Liver (tissue), 9 donors: ENCODE measurements around the gene PPP3CA. TPM values are rescaled to one million over a fixed set of nuclear protein-coding genes. Genes with fewer than 3 reads are reported as not detected.

Source experiments
- DNase-seq: peaks from one replicate; pipeline ENCODE4 v3.0.0-alpha.2; 2017; ENCODE audit warnings: low spot score
- H3K27ac ChIP-seq, 2 donors: one replicate each; pipeline ENCODE4 v1.7.0; 2013; ENCODE audit warnings: inconsistent platforms in 2 of 2, low read length in 2 of 2, control low read depth in 1 of 2, low read depth in 1 of 2, mild to moderate bottlenecking in 1 of 2
- H3K27me3 ChIP-seq, 4 donors: one replicate each; pipeline versions ENCODE4 v1.6.1 to v1.7.0; 2013; ENCODE audit warnings: low read length in 3 of 4, inconsistent platforms in 1 of 4, mild to moderate bottlenecking in 1 of 4, moderate library complexity in 1 of 4; ENCODE audit not compliant: control insufficient read depth in 4 of 4, insufficient read depth in 4 of 4
- H3K36me3 ChIP-seq, 4 donors: one replicate each; pipeline versions ENCODE4 v1.6.1 to v1.7.0; 2013; ENCODE audit warnings: low read length in 3 of 4, mild to moderate bottlenecking in 3 of 4, low read depth in 1 of 4, moderate library complexity in 1 of 4; ENCODE audit not compliant: control insufficient read depth in 4 of 4, insufficient read depth in 3 of 4
- H3K4me1 ChIP-seq, 4 donors: one replicate each; pipeline versions ENCODE4 v1.6.1 to v1.7.0; 2013; ENCODE audit warnings: low read length in 3 of 4, mild to moderate bottlenecking in 3 of 4, moderate library complexity in 1 of 4; ENCODE audit not compliant: control insufficient read depth in 4 of 4, insufficient read depth in 4 of 4
- H3K4me3 ChIP-seq, 3 donors: one replicate each; pipeline versions ENCODE4 v1.6.1 to v1.7.0; 2013; ENCODE audit warnings: low read length in 3 of 3, control low read depth in 1 of 3, low read depth in 1 of 3, mild to moderate bottlenecking in 1 of 3
- H3K9ac ChIP-seq, 2 donors: one replicate each; pipeline ENCODE4 v1.7.0; 2013; ENCODE audit warnings: low read length in 2 of 2, mild to moderate bottlenecking in 2 of 2, moderate library complexity in 2 of 2, control low read depth in 1 of 2, low read depth in 1 of 2
- H3K9me3 ChIP-seq, 4 donors: one replicate each; pipeline versions ENCODE4 v1.6.1 to v1.7.0; 2013; ENCODE audit warnings: low read length in 3 of 4; ENCODE audit not compliant: control insufficient read depth in 4 of 4
- EGR1 ChIP-seq, 2 donors: IDR thresholded peaks; 2 replicates each; pipeline ENCODE4 v1.6.1; 2016 to 2018; ENCODE audit warnings: antibody characterized with exemption in 2 of 2, low read depth in 2 of 2
- FOXA1 ChIP-seq: IDR thresholded peaks from 2 replicates; pipeline ENCODE4 v1.6.1; 2016; ENCODE audit warnings: antibody characterized with exemption
- FOXA2 ChIP-seq: IDR thresholded peaks from 2 replicates; pipeline ENCODE4 v1.6.1; 2016; ENCODE audit warnings: antibody characterized with exemption
- GABPA ChIP-seq, 2 donors: IDR thresholded peaks in 1 of 2; conservative IDR thresholded peaks in 1 of 2; 2 replicates each; pipeline ENCODE4 v1.6.1; 2016; ENCODE audit warnings: antibody characterized with exemption in 2 of 2, mild to moderate bottlenecking in 1 of 2, moderate library complexity in 1 of 2
- HNF4A ChIP-seq, 2 donors: conservative IDR thresholded peaks; 2 replicates each; pipeline ENCODE4 v1.6.1; 2016; ENCODE audit warnings: antibody characterized with exemption in 2 of 2, mild to moderate bottlenecking in 2 of 2
- HNF4G ChIP-seq: IDR thresholded peaks from 2 replicates; pipeline ENCODE4 v1.6.1; 2016; ENCODE audit warnings: antibody characterized with exemption
- JUND ChIP-seq, 2 donors: IDR thresholded peaks; 2 replicates each; pipeline ENCODE4 v1.6.1; 2016; ENCODE audit warnings: antibody characterized with exemption in 2 of 2
- NR2F2 ChIP-seq: IDR thresholded peaks from 2 replicates; pipeline ENCODE4 v1.6.1; 2016; ENCODE audit warnings: antibody characterized with exemption
- RAD21 ChIP-seq, 2 donors: IDR thresholded peaks; 2 replicates each; pipeline ENCODE4 v1.6.1; 2016; ENCODE audit warnings: antibody characterized with exemption in 2 of 2, mild to moderate bottlenecking in 2 of 2
- RXRA ChIP-seq, 2 donors: IDR thresholded peaks; 2 replicates each; pipeline ENCODE4 v1.6.1; 2017 to 2018; ENCODE audit warnings: antibody characterized with exemption in 2 of 2, mild to moderate bottlenecking in 1 of 2
- SP1 ChIP-seq: IDR thresholded peaks from 2 replicates; pipeline ENCODE4 v1.6.1; 2018; ENCODE audit warnings: antibody characterized with exemption, mild to moderate bottlenecking
- TAF1 ChIP-seq: conservative IDR thresholded peaks from 2 replicates; pipeline ENCODE4 v1.6.1; 2016; ENCODE audit warnings: antibody characterized with exemption, mild to moderate bottlenecking
- YY1 ChIP-seq: IDR thresholded peaks from 2 replicates; pipeline ENCODE4 v1.6.1; 2016; ENCODE audit warnings: antibody characterized with exemption, mild to moderate bottlenecking
- WGBS: extraction: QIAGEN DNeasy Blood & Tissue Kit; methylation state at CpG from one replicate; pipeline ENCODE4 v1.1.7; 2013; 5-methylcytosine and 5-hydroxymethylcytosine counted together
- polyA plus RNA-seq, 2 donors: library from polyadenylated mRNA; stranded (reverse) in 1 of 2; unstranded in 1 of 2; fragments of 200-250 nt in 1 of 2; fragments of >200 nt in 1 of 2; fragmentation: Nextera tagmentation in 1 of 2; extraction: Ambion mirVana in 1 of 2; gene quantifications; one replicate each; pipeline versions ENCODE4 v1.2.1 to v1.2.3, GENCODE V29; 2013 to 2015
- total RNA-seq, 2 donors: library from RNA; depleted of rRNA; stranded (reverse); fragments of >200 nt; gene quantifications; one replicate each; pipeline ENCODE4 v1.2.3, GENCODE V29; 2014
- TF ChIP-seq, protein P1 (sequence below): IDR thresholded peaks from 2 replicates; pipeline ENCODE4 v1.6.1; 2016; ENCODE audit warnings: antibody characterized with exemption
- TF ChIP-seq, protein P2 (sequence below): IDR thresholded peaks from 2 replicates; pipeline ENCODE4 v1.6.1; 2016; ENCODE audit warnings: antibody characterized with exemption
- TF ChIP-seq, protein P3 (sequence below): fragments of 150-350 bp; IDR thresholded peaks from 2 replicates; pipeline ENCODE4 v1.5.1; 2017; ENCODE audit warnings: improper control_type of control experiment, low read depth, low read length; ENCODE audit not compliant: missing input control
- TF ChIP-seq, protein P4 (sequence below): IDR thresholded peaks from 2 replicates; pipeline ENCODE4 v1.6.1; 2016; ENCODE audit warnings: antibody characterized with exemption, mild to moderate bottlenecking
- TF ChIP-seq, protein P5 (sequence below): IDR thresholded peaks from 2 replicates; pipeline ENCODE4 v1.6.1; 2016; ENCODE audit warnings: antibody characterized with exemption
- donor health status: healthy.
- donor health status: healthy.
- donor health status: healthy.
- donor health status: healthy.
- donor health status: healthy.

PPP3CA gene
- total and polyA plus RNA-seq, 4 donors, result 3.6 to 18.2 (median 14.2) TPM

DNA sequence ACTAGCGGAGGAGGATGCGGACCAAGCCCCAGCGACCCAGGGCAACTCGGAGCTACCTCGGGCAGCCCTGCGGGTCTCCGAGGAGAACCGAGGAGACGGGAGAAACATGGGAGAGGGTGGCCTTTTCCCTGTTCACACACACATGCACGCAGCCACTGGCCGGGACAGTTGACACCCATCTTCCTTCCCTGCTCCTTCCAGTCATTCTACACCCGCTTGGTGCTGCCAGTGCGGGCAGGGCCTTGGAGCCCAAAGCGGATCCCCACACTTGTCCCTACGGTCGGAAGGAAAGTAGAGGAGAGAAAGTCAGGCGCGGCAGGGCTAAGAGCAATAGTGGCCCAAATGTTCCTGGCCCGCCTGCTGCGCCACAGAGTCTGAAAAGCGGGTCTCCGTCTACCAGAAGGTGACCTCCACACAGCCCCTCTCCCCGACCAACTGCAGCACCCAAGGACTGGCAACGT, 1.1 kb upstream of the PPP3CA start:
- no peaks in the 10 kb centered on the region for H3K36me3 ChIP-seq
- H3K9ac ChIP-seq, result peak overlapping the region; percentile 51 to 53
- peak overlapping the region; percentile 59 to 90 (median 82) for H3K4me3 ChIP-seq
- no peaks in the 10 kb centered on the region for H3K27me3 ChIP-seq
- H3K9me3 ChIP-seq, result no peaks in the 10 kb centered on the region
- 15% methylated on average over 24 of the region's 24 CpGs for WGBS
- peak overlapping the region; percentile 93 to 97 for H3K27ac ChIP-seq
- H3K4me1 ChIP-seq, result peaks cover 1 to 25% (median 15%) of the 10 kb centered on the region in 4 donors
- TF ChIP-seq RAD21 (IDR thresholded peaks at IDR 0.05), result no peak
- TF ChIP-seq RXRA (IDR thresholded peaks at IDR 0.05), result no peak
- no peak for TF ChIP-seq NR2F2
- DNase-seq, result no peak

DNA sequence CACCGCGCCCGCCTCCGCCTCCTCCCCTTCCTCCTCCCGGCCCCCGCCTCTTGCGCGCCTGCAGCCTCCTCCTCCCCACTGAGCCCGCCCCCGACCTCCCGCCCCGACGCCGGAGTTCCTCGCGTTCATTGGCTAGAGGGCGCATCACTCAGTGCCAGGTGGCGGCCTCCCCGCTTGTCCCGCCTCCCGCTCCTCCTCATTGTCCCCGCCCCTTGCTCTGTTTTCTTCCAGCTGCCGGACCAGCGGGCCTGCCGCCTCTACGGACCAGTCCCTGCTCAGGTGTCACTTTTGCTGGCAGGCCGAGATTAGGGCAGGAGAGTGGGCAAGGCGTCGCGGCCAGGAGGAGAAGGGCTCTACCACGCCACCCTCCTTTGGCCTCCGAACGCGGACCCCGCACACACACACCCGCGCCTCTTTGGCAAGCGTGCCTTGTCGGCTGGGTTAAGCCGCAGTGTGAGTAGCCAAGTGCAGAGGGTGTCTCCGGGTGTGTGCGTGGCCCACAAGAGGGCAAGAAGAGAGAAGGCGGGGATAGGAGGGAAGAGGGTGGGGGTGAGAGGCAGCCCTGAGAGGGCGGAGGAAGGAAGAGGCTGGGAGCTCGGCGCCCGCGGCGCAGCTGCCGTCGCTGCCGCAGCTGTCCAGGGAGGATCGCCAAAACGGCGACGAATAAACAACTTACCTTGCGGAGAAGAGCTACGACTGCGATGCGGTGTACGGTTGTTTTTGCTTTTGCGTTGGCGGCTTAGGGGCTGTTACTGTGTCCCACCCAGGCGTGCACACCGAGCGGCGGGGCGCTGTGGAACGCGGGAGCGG, 436 bp upstream of the PPP3CA start:
- Histone ChIP-seq H3K36me3 (no peaks in the 10 kb centered on the region), H3K9ac (peak overlapping the region; percentile 51 to 53), H3K27ac (peak overlapping the region; percentile 93 to 97), H3K4me3 (peak overlapping the region; percentile 82 to 96 (median 90)), H3K9me3 (no peaks in the 10 kb centered on the region), H3K4me1 (peaks cover 1 to 25% (median 15%) of the 10 kb centered on the region in 4 donors), H3K27me3 (no peaks in the 10 kb centered on the region)
- DNase-seq, result peak; percentile 100
- TF ChIP-seq, protein P1, sequence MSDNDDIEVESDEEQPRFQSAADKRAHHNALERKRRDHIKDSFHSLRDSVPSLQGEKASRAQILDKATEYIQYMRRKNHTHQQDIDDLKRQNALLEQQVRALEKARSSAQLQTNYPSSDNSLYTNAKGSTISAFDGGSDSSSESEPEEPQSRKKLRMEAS, result peak; percentile 38
- TF ChIP-seq HNF4A (conservative IDR thresholded peaks at IDR 0.05) (no peak), JUND (IDR thresholded peaks at IDR 0.05) (no peak), HNF4G (no peak), YY1 (peak; percentile 57), RXRA (IDR thresholded peaks at IDR 0.05) (peak; percentile 26 to 37), FOXA2 (no peak), SP1 (peak; percentile 82), GABPA (IDR thresholded peaks at IDR 0.05 in 1 of 2, conservative IDR thresholded peaks at IDR 0.05 in 1 of 2) (peak in 1 of 2 donors; percentile 35), TAF1 (peak; percentile 89), RAD21 (IDR thresholded peaks at IDR 0.05) (peak; percentile 23 to 54), FOXA1 (no peak), NR2F2 (peak; percentile 33), EGR1 (IDR thresholded peaks at IDR 0.05; ENCODE audit: low read depth in 2 of 2) (no peak)
- TF ChIP-seq, protein P2, sequence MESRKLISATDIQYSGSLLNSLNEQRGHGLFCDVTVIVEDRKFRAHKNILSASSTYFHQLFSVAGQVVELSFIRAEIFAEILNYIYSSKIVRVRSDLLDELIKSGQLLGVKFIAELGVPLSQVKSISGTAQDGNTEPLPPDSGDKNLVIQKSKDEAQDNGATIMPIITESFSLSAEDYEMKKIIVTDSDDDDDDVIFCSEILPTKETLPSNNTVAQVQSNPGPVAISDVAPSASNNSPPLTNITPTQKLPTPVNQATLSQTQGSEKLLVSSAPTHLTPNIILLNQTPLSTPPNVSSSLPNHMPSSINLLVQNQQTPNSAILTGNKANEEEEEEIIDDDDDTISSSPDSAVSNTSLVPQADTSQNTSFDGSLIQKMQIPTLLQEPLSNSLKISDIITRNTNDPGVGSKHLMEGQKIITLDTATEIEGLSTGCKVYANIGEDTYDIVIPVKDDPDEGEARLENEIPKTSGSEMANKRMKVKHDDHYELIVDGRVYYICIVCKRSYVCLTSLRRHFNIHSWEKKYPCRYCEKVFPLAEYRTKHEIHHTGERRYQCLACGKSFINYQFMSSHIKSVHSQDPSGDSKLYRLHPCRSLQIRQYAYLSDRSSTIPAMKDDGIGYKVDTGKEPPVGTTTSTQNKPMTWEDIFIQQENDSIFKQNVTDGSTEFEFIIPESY, result no peak
- TF ChIP-seq, protein P3, sequence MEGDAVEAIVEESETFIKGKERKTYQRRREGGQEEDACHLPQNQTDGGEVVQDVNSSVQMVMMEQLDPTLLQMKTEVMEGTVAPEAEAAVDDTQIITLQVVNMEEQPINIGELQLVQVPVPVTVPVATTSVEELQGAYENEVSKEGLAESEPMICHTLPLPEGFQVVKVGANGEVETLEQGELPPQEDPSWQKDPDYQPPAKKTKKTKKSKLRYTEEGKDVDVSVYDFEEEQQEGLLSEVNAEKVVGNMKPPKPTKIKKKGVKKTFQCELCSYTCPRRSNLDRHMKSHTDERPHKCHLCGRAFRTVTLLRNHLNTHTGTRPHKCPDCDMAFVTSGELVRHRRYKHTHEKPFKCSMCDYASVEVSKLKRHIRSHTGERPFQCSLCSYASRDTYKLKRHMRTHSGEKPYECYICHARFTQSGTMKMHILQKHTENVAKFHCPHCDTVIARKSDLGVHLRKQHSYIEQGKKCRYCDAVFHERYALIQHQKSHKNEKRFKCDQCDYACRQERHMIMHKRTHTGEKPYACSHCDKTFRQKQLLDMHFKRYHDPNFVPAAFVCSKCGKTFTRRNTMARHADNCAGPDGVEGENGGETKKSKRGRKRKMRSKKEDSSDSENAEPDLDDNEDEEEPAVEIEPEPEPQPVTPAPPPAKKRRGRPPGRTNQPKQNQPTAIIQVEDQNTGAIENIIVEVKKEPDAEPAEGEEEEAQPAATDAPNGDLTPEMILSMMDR, result no peak
- TF ChIP-seq, protein P4, sequence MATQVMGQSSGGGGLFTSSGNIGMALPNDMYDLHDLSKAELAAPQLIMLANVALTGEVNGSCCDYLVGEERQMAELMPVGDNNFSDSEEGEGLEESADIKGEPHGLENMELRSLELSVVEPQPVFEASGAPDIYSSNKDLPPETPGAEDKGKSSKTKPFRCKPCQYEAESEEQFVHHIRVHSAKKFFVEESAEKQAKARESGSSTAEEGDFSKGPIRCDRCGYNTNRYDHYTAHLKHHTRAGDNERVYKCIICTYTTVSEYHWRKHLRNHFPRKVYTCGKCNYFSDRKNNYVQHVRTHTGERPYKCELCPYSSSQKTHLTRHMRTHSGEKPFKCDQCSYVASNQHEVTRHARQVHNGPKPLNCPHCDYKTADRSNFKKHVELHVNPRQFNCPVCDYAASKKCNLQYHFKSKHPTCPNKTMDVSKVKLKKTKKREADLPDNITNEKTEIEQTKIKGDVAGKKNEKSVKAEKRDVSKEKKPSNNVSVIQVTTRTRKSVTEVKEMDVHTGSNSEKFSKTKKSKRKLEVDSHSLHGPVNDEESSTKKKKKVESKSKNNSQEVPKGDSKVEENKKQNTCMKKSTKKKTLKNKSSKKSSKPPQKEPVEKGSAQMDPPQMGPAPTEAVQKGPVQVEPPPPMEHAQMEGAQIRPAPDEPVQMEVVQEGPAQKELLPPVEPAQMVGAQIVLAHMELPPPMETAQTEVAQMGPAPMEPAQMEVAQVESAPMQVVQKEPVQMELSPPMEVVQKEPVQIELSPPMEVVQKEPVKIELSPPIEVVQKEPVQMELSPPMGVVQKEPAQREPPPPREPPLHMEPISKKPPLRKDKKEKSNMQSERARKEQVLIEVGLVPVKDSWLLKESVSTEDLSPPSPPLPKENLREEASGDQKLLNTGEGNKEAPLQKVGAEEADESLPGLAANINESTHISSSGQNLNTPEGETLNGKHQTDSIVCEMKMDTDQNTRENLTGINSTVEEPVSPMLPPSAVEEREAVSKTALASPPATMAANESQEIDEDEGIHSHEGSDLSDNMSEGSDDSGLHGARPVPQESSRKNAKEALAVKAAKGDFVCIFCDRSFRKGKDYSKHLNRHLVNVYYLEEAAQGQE, result peak; percentile 92
- TF ChIP-seq, protein P5, sequence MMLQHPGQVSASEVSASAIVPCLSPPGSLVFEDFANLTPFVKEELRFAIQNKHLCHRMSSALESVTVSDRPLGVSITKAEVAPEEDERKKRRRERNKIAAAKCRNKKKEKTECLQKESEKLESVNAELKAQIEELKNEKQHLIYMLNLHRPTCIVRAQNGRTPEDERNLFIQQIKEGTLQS, result no peak
- under 1% methylated on average over 71 of the region's 71 CpGs for WGBS
